Gastrocnemius medialis (tissue), 4 donors: Measurements from ENCODE around the gene WASHC4. TPM values are rescaled to one million over a fixed set of nuclear protein-coding genes. Genes with fewer than 3 reads are reported as not detected.

ENCODE experiments used
- ATAC-seq, 2 donors: fragments of 150-250 bp; one replicate each; pipeline ENCODE4 v1.9.1; 2016
- DNase-seq, 2 donors: peaks; one replicate each; pipeline ENCODE4 v3.0.0-alpha.2; 2019
- H3K27ac ChIP-seq, 4 donors: fragments of 200-600 bp; sonication (generic); 1 replicate in 1 of 4; 2 replicates in 3 of 4; pipeline ENCODE4 v1.5.1; 2016 to 2018; ENCODE audit warnings: mild to moderate bottlenecking in 2 of 4, moderate library complexity in 1 of 4
- H3K27me3 ChIP-seq, 3 donors: fragments of 200-600 bp; sonication (generic) in 2 of 3; 1 replicate in 1 of 3; 2 replicates in 2 of 3; pipeline versions ENCODE4 v1.5.1 to v1.6.0; 2016 to 2019; ENCODE audit warnings: mild to moderate bottlenecking in 1 of 3, moderate library complexity in 1 of 3
- H3K36me3 ChIP-seq, 2 donors: fragments of 200-600 bp; sonication (generic) in 1 of 2; one replicate each; pipeline ENCODE4 v1.5.1; 2017 to 2018
- H3K4me1 ChIP-seq, 2 donors: fragments of 200-600 bp; sonication (generic) in 1 of 2; one replicate each; pipeline ENCODE4 v1.5.1; 2016 to 2017; ENCODE audit warnings: mild to moderate bottlenecking in 2 of 2
- H3K4me3 ChIP-seq, 4 donors: fragments of 200-600 bp; sonication (generic) in 3 of 4; 1 replicate in 1 of 4; 2 replicates in 3 of 4; pipeline ENCODE4 v1.5.1; 2016 to 2019; ENCODE audit warnings: mild to moderate bottlenecking in 2 of 4
- H3K9me3 ChIP-seq, 3 donors: fragments of 200-600 bp; sonication (generic) in 2 of 3; 1 replicate in 1 of 3; 2 replicates in 2 of 3; pipeline ENCODE4 v1.5.1; 2016 to 2019
- CTCF ChIP-seq, 5 experiments: fragments of 450-650 bp in 3 of 5; fragments of 200-600 bp in 2 of 5; sonication (generic) in 2 of 5; IDR thresholded peaks in 4 of 5; conservative IDR thresholded peaks in 1 of 5; 1 replicate in 4 of 5; 2 replicates in 1 of 5; pipeline ENCODE4 v1.5.1; 2016 to 2019; ENCODE audit warnings: antibody characterized with exemption in 5 of 5, mild to moderate bottlenecking in 3 of 5, moderate library complexity in 3 of 5
- POLR2A ChIP-seq, 2 donors: fragments of 450-650 bp; IDR thresholded peaks; one replicate each; pipeline ENCODE4 v1.6.1; 2017; ENCODE audit warnings: antibody characterized with exemption in 2 of 2, mild to moderate bottlenecking in 2 of 2, moderate library complexity in 2 of 2
- in situ Hi-C, 4 donors: fragments of 200-750 bp; cut with MboI; loops; one replicate each; pipeline versions ENCODE4 v1.15.0 to v1.8.0; 2017; ENCODE audit warnings: low sequenced_read_pairs in 4 of 4
- intact Hi-C: fragments of 100-400 bp; cut with DNase I; formaldehyde crosslinking; loops from one replicate; pipeline ENCODE4 v1.15.1; 2023; ENCODE audit warnings: low total_unique reads
- total RNA-seq, 4 donors: library from RNA; depleted of rRNA; stranded (reverse); fragments of >200 nt; gene quantifications; one replicate each; pipeline versions ENCODE4 v1.1.0 to v1.2.3, GENCODE V29; 2016

Gene WASHC4
- total RNA-seq, 4 donors from 2014 or later = 23.6 to 53.2 (median 36.7) TPM

- in situ Hi-C loops (no loop called here), intact Hi-C loops (no loop called here)
- no peak overlapping the region for H3K27ac ChIP-seq
- H3K27me3 ChIP-seq = no peaks in the 10 kb centered on the region
- DNase-seq (no peak), ATAC-seq (no peak)
- no peaks in the 10 kb centered on the region for H3K4me1 ChIP-seq
- TF ChIP-seq CTCF (IDR thresholded peaks at IDR 0.05 in 4 of 5, conservative IDR thresholded peaks at IDR 0.05 in 1 of 5) (no peak), POLR2A (IDR thresholded peaks at IDR 0.05) (no peak)
- H3K9me3 ChIP-seq = no peaks in the 10 kb centered on the region
- no peak overlapping the region for H3K4me3 ChIP-seq
- H3K36me3 ChIP-seq = peaks cover 2 to 83% of the 10 kb centered on the region in 2 donors
Observed at GRCh38 chr12:105201299-105201698, 93.8 kb downstream of the WASHC4 start.

- Histone ChIP-seq H3K9me3 (no peaks in the 10 kb centered on the region), H3K4me1 (no peaks in the 10 kb centered on the region), H3K27ac (no peak overlapping the region), H3K4me3 (no peak overlapping the region), H3K27me3 (no peaks in the 10 kb centered on the region), H3K36me3 (peaks cover 2 to 84% of the 10 kb centered on the region in 2 donors)
- DNase-seq (no peak), ATAC-seq (no peak)
- intact Hi-C loops (no loop called here), in situ Hi-C loops (no loop called here)
- TF ChIP-seq CTCF (IDR thresholded peaks at IDR 0.05 in 4 of 5, conservative IDR thresholded peaks at IDR 0.05 in 1 of 5) = no peak
- no peak for TF ChIP-seq POLR2A (IDR thresholded peaks at IDR 0.05)
Observed at GRCh38 chr12:105202202-105202601, 94.7 kb downstream of the WASHC4 start.

GRCh38 chr12:105204127-105204526 lies 96.6 kb downstream of the WASHC4 start:
- H3K4me1 ChIP-seq = no peaks in the 10 kb centered on the region
- ATAC-seq = no peak
- H3K4me3 ChIP-seq = no peak overlapping the region
- peaks cover 2 to 77% of the 10 kb centered on the region in 2 donors for H3K36me3 ChIP-seq
- intact Hi-C loops (no loop called here), in situ Hi-C loops (no loop called here)
- no peaks in the 10 kb centered on the region for H3K9me3 ChIP-seq
- H3K27ac ChIP-seq = no peak overlapping the region
- no peak for DNase-seq
- TF ChIP-seq POLR2A (IDR thresholded peaks at IDR 0.05) (no peak), CTCF (IDR thresholded peaks at IDR 0.05 in 4 of 5, conservative IDR thresholded peaks at IDR 0.05 in 1 of 5) (no peak)
- no peaks in the 10 kb centered on the region for H3K27me3 ChIP-seq

GRCh38 chr12:105204916-105205315 lies 97.4 kb downstream of the WASHC4 start:
- no peak for ATAC-seq
- H3K27me3 ChIP-seq = no peaks in the 10 kb centered on the region
- no peak overlapping the region for H3K27ac ChIP-seq
- peaks cover 2 to 77% of the 10 kb centered on the region in 2 donors for H3K36me3 ChIP-seq
- no peak for DNase-seq
- no peak for TF ChIP-seq POLR2A (IDR thresholded peaks at IDR 0.05)
- no peak for TF ChIP-seq CTCF (IDR thresholded peaks at IDR 0.05 in 4 of 5, conservative IDR thresholded peaks at IDR 0.05 in 1 of 5)
- H3K4me3 ChIP-seq = no peak overlapping the region
- in situ Hi-C loops = no loop called here
- intact Hi-C loops = no loop called here
- no peaks in the 10 kb centered on the region for H3K4me1 ChIP-seq
- no peaks in the 10 kb centered on the region for H3K9me3 ChIP-seq
